GM12878 (cell line): ENCODE results near the gene IDH3B. TPM values are rescaled to one million over a fixed set of nuclear protein-coding genes. Genes with fewer than 3 reads are reported as not detected.
"Not testable (repeated sequence)": the region's sequence is repeated elsewhere in the genome, so short reads cannot be mapped to it uniquely, and the experiment has no call there.

Experiments used
- ATAC-seq: fragments of 200-7000 bp; cut with Tn5 transposase; 3 replicates; pipeline ENCODE4 v1.9.1; 2020; ENCODE audit warnings: mild to moderate bottlenecking, moderate library complexity
- BruUV-seq: library from RNA; stranded (reverse); fragments of 400-500 nt; replicated peaks from 2 replicates; lab custom pipeline; 2021; lab: Mats Ljungman, UMichigan
- CTCF ChIA-PET: fragments of 300-600 bp; sonication (Branson Sonifier 250); formaldehyde crosslinking; extraction: SDS; loops from one replicate; lab custom pipeline; 2021; ENCODE audit warnings: inconsistent platforms; lab: Yijun Ruan, JAX
- POLR2A ChIA-PET: fragments of 350-600 bp; formaldehyde crosslinking; extraction: SDS; loops from one replicate; lab custom pipeline; 2021; ENCODE audit warnings: inconsistent platforms; lab: Charles Lee
- RAD21 ChIA-PET: fragments of 300-600 bp; sonication (Branson Sonifier 250); formaldehyde crosslinking; loops from one replicate; lab custom pipeline; 2023; ENCODE audit warnings: antibody characterized with exemption; ENCODE audit not compliant: unreplicated experiment; lab: Charles Lee
- SMC1A ChIA-PET: fragments of 300-600 bp; sonication (Branson Sonifier 250); formaldehyde crosslinking; loops from one replicate; lab custom pipeline; 2023; ENCODE audit not compliant: unreplicated experiment, uncharacterized antibody; lab: Charles Lee
- DNase-seq: peaks from one replicate; pipeline ENCODE4 v3.0.0-alpha.2; 2011; ENCODE audit warnings: low read depth, low spot score
- FAIRE-seq: peaks from 3 replicates; lab custom pipeline; 2011; peaks lifted over from hg19 to GRCh38; lab: Jason Lieb, UNC
- H2AFZ ChIP-seq: 2 replicates; pipeline ENCODE4 v1.6.0; 2011; ENCODE audit warnings: low read depth, low read length, control low read depth; ENCODE audit not compliant: control insufficient read depth
- H3K27ac ChIP-seq: 2 replicates; pipeline ENCODE4 v1.5.1; 2011; ENCODE audit warnings: control low read depth; ENCODE audit not compliant: control insufficient read depth, insufficient read depth
- H3K27me3 ChIP-seq, 2 experiments: replicated peaks in 1 of 2; 2 replicates each; pipeline versions ENCODE4 v1.6.0 to v1.6.1; 2011; ENCODE audit warnings: low read length in 1 of 2; ENCODE audit not compliant: control insufficient read depth in 2 of 2, insufficient read depth in 2 of 2
- H3K36me3 ChIP-seq, 2 experiments: 2 replicates each; pipeline ENCODE4 v1.5.1; 2011; ENCODE audit warnings: low read length in 1 of 2; ENCODE audit not compliant: control insufficient read depth in 2 of 2, insufficient read depth in 2 of 2
- H3K4me1 ChIP-seq: 2 replicates; pipeline ENCODE4 v1.6.1; 2011; ENCODE audit warnings: mild to moderate bottlenecking, low read length, moderate library complexity, mixed read lengths; ENCODE audit not compliant: control insufficient read depth, insufficient read depth
- H3K4me2 ChIP-seq: 2 replicates; pipeline ENCODE4 v1.6.0; 2011; ENCODE audit warnings: control low read depth; ENCODE audit not compliant: control insufficient read depth, insufficient read depth
- H3K4me3 ChIP-seq: fragments of 200-600 bp; sonication (generic); 2 replicates; pipeline ENCODE4 v1.5.1; 2016
- H3K79me2 ChIP-seq: 2 replicates; pipeline ENCODE4 v1.6.0; 2011; ENCODE audit warnings: low read length; ENCODE audit not compliant: control insufficient read depth, insufficient read depth
- H3K9ac ChIP-seq: 2 replicates; pipeline ENCODE4 v1.8.0; 2011; ENCODE audit warnings: low read length, control low read depth, mixed read lengths; ENCODE audit not compliant: control insufficient read depth, insufficient read depth
- H3K9me3 ChIP-seq: replicated peaks from 3 replicates; pipeline ENCODE4 v1.5.1; 2011; ENCODE audit warnings: mild to moderate bottlenecking, low read length; ENCODE audit not compliant: control insufficient read depth, insufficient read depth
- H4K20me1 ChIP-seq: 2 replicates; pipeline ENCODE4 v1.6.0; 2011; ENCODE audit not compliant: control insufficient read depth, insufficient read depth
- BRCA1 ChIP-seq: IDR thresholded peaks from 2 replicates; pipeline ENCODE4 v1.6.1; 2011; ENCODE audit warnings: low read depth, low read length, improper control_type of control experiment
- CTCF ChIP-seq, 3 experiments: IDR thresholded peaks in 2 of 3; conservative IDR thresholded peaks in 1 of 3; 2 replicates each; pipeline ENCODE4 v1.5.1; 2011; ENCODE audit warnings: low read depth in 3 of 3, low read length in 3 of 3, mild to moderate bottlenecking in 3 of 3, control low read depth in 2 of 3, moderate library complexity in 2 of 3, inconsistent platforms in 1 of 3, mixed read lengths in 1 of 3; ENCODE audit not compliant: control insufficient read depth in 2 of 3, insufficient read depth in 1 of 3; ENCODE audit errors: extremely low read depth in 1 of 3
- EZH2 ChIP-seq: IDR thresholded peaks from 2 replicates; pipeline ENCODE4 v1.6.1; 2012; ENCODE audit warnings: low read depth, mild to moderate bottlenecking, control low read depth, inconsistent platforms, low read length, borderline replicate concordance; ENCODE audit not compliant: control insufficient read depth
- JUNB ChIP-seq: IDR thresholded peaks from 2 replicates; pipeline ENCODE4 v1.6.1; 2016; ENCODE audit warnings: antibody characterized with exemption, mild to moderate bottlenecking
- NFYA ChIP-seq: IDR thresholded peaks from 2 replicates; pipeline ENCODE4 v1.6.1; 2011; ENCODE audit warnings: low read depth, mild to moderate bottlenecking, low read length, improper control_type of control experiment, borderline replicate concordance
- RELA ChIP-seq: fragments of 450-650 bp; IDR thresholded peaks from 2 replicates; pipeline ENCODE4 v1.8.0; 2014; ENCODE audit warnings: borderline replicate concordance; ENCODE audit not compliant: partially characterized antibody
- SREBF2 ChIP-seq: IDR thresholded peaks from 2 replicates; pipeline ENCODE4 v1.6.1; 2012; ENCODE audit warnings: mild to moderate bottlenecking, low read length
- WGBS: methylation state at CpG from one replicate; pipeline ENCODE4 v1.1.6; 2016; ENCODE audit warnings: low lambda C conversion rate; ENCODE audit not compliant: insufficient replicate concordance, insufficient coverage; ENCODE audit errors: missing lambda C conversion rate; 5-methylcytosine and 5-hydroxymethylcytosine counted together
- in situ Hi-C: fragments of 300-500 bp; cut with MboI; formaldehyde crosslinking; loops from 9 replicates; pipeline ENCODE4 v1.14.3; 2018; ENCODE audit warnings: mixed read lengths
- intact Hi-C: fragments of 100-400 bp; cut with micrococcal nuclease; formaldehyde crosslinking; loops from one replicate; pipeline ENCODE4 v1.14.2; 2022; ENCODE audit not compliant: unreplicated experiment
- polyA plus RNA-seq, 11 experiments: library from polyadenylated mRNA; depleted of rRNA in 4 of 11; unstranded in 6 of 11; stranded (reverse) in 5 of 11; fragments of >200 nt; fragmentation: Nextera tagmentation in 4 of 11; fragmentation: Illumina TruSeq in 1 of 11; extraction: Ambion mirVana in 4 of 11; extraction: Trizol in 1 of 11; gene quantifications; 1 replicate in 1 of 11; 2 replicates in 10 of 11; pipeline versions ENCODE4 v1.2.1 to v1.2.3, GENCODE V29; 2011 to 2016; ENCODE audit warnings: inconsistent platforms in 2 of 11, missing spikeins in 2 of 11, low read depth in 1 of 11
- total RNA-seq, 4 experiments: library from RNA; depleted of rRNA in 3 of 4; stranded (reverse); fragments of >200 nt in 3 of 4; fragmentation: Illumina TruSeq in 1 of 4; extraction: Trizol in 1 of 4; gene quantifications; 2 replicates each; pipeline versions ENCODE4 v1.2.1 to v1.2.3, GENCODE V29; 2013 to 2021
- TF ChIP-seq, protein P1 (sequence below): IDR thresholded peaks from 2 replicates; pipeline ENCODE4 v1.6.1; 2012; ENCODE audit warnings: low read depth, low read length, improper control_type of control experiment

IDH3B gene
- total and polyA plus RNA-seq, 10 of the 15 experiments (the other 5 are each of a cell fraction or from before 2014, with no cell fraction given): 65.3 to 177 (median 121) TPM

GRCh38 chr20:2696646-2697045, 32.6 kb upstream of the IDH3B start:
- DNase-seq (no peak), FAIRE-seq (no peak), ATAC-seq (no peak)
- CTCF ChIA-PET: no interaction called here
- no peaks in the 10 kb centered on the region for H3K36me3 ChIP-seq
- no peak overlapping the region for H3K9ac ChIP-seq
- SMC1A ChIA-PET: no interaction called here
- in situ Hi-C loops: no loop called here
- no peaks in the 10 kb centered on the region for H3K79me2 ChIP-seq
- H3K4me3 ChIP-seq: no peak overlapping the region
- H3K4me2 ChIP-seq: no peak overlapping the region
- H2AFZ ChIP-seq: no peak overlapping the region
- H3K9me3 ChIP-seq: no peaks in the 10 kb centered on the region
- POLR2A ChIA-PET: no interaction called here
- WGBS: 37% methylated on average over 9 of the region's 9 CpGs
- no peaks in the 10 kb centered on the region for H4K20me1 ChIP-seq
- RAD21 ChIA-PET: no interaction called here
- intact Hi-C loops: no loop called here
- peaks cover 7 to 21% of the 10 kb centered on the region in 2 experiments for H3K27me3 ChIP-seq
- no peak overlapping the region for H3K27ac ChIP-seq
- BruUV-seq: no TSS peak
- no peaks in the 10 kb centered on the region for H3K4me1 ChIP-seq
- TF ChIP-seq, protein P1, sequence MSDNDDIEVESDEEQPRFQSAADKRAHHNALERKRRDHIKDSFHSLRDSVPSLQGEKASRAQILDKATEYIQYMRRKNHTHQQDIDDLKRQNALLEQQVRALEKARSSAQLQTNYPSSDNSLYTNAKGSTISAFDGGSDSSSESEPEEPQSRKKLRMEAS: no peak
- no peak for TF ChIP-seq BRCA1
- no peak for TF ChIP-seq JUNB
- TF ChIP-seq NFYA: no peak
- TF ChIP-seq RELA: no peak
- no peak for TF ChIP-seq SREBF2
- no peak for TF ChIP-seq EZH2
- TF ChIP-seq CTCF (IDR thresholded peaks at IDR 0.05 in 2 of 3, conservative IDR thresholded peaks at IDR 0.05 in 1 of 3; ENCODE audit: control insufficient read depth in 2 of 3, extremely low read depth in 1 of 3, insufficient read depth in 1 of 3, low read depth in 3 of 3, low read length in 3 of 3): no peak

- H3K4me3 ChIP-seq, RAD21 ChIA-PET, H2AFZ ChIP-seq, H3K4me2 ChIP-seq, ATAC-seq, H3K9ac ChIP-seq, H3K9me3 ChIP-seq, H3K79me2 ChIP-seq, H3K4me1 ChIP-seq, intact Hi-C loops, H3K27ac ChIP-seq, CTCF ChIA-PET, in situ Hi-C loops, SMC1A ChIA-PET, BruUV-seq, DNase-seq, H3K36me3 ChIP-seq, FAIRE-seq, POLR2A ChIA-PET, H4K20me1 ChIP-seq: not testable (repeated sequence)
- 58% methylated on average over 12 of the region's 12 CpGs for WGBS
- peaks cover 10 to 26% of the 10 kb centered on the region in 2 experiments for H3K27me3 ChIP-seq
Observed at GRCh38 chr20:2695984-2696525, 32.0 kb upstream of the IDH3B start.
